HepG2 (cell line): ENCODE measurements around the gene PNPLA1. TPM values are rescaled to one million over a fixed set of nuclear protein-coding genes. Genes with fewer than 3 reads are reported as not detected.
A peak's percentile ranks its signal among the peaks of the same experiment; 100 is the strongest.

Source experiments
- ELF3 ChIP-seq: IDR thresholded peaks from 2 replicates; pipeline ENCODE4 v1.6.1; 2016; ENCODE audit warnings: missing genetic modification reagents, missing compliant biosample characterization
- FOXP1 ChIP-seq, 2 experiments: fragments of 450-650 bp in 1 of 2; IDR thresholded peaks; 2 replicates each; pipeline ENCODE4 v1.6.1; 2017 to 2018; ENCODE audit warnings: antibody characterized with exemption in 1 of 2
- HIVEP1 ChIP-seq: sonication (generic); formaldehyde crosslinking; IDR thresholded peaks from 2 replicates; pipeline ENCODE4 v1.4.0; 2020; ENCODE audit warnings: mild to moderate bottlenecking, missing genetic modification reagents
- HNF4A ChIP-seq: sonication (generic); formaldehyde crosslinking; IDR thresholded peaks from 2 replicates; pipeline ENCODE4 v1.4.0; 2020; ENCODE audit warnings: missing genetic modification reagents
- NFE2 ChIP-seq: sonication (generic); formaldehyde crosslinking; IDR thresholded peaks from 2 replicates; pipeline ENCODE4 v1.4.0; 2020; ENCODE audit warnings: missing genetic modification reagents
- NFE2L1 ChIP-seq: sonication (generic); formaldehyde crosslinking; IDR thresholded peaks from 2 replicates; pipeline ENCODE4 v1.4.0; 2020; ENCODE audit warnings: missing genetic modification reagents, mild to moderate bottlenecking, borderline replicate concordance
- POLR2AphosphoS2 ChIP-seq: IDR thresholded peaks from 2 replicates; pipeline ENCODE4 v1.6.1; 2011; ENCODE audit warnings: low read depth, low read length, improper control_type of control experiment
- TAF1 ChIP-seq: sonication (generic); formaldehyde crosslinking; IDR thresholded peaks from 2 replicates; pipeline ENCODE4 v1.4.0; 2020; ENCODE audit warnings: missing genetic modification reagents
- XRCC5 ChIP-seq: fragments of 200-400 bp; formaldehyde crosslinking; optimal IDR thresholded peaks from 2 replicates; pipeline ENCODE3; 2017; ENCODE audit warnings: mild to moderate bottlenecking, low read length
- ZKSCAN8 ChIP-seq: IDR thresholded peaks from 2 replicates; pipeline ENCODE4 v1.6.1; 2016; ENCODE audit warnings: borderline replicate concordance, missing genetic modification reagents, missing compliant biosample characterization
- ZNF10 ChIP-seq: sonication (generic); formaldehyde crosslinking; IDR thresholded peaks from 2 replicates; pipeline ENCODE4 v1.4.0; 2020; ENCODE audit warnings: mild to moderate bottlenecking, low read depth, missing genetic modification reagents, borderline replicate concordance
- ZNF251 ChIP-seq: sonication (generic); formaldehyde crosslinking; IDR thresholded peaks from 2 replicates; pipeline ENCODE4 v1.9.0; 2021; ENCODE audit warnings: mild to moderate bottlenecking, missing genetic modification reagents
- ZNF350 ChIP-seq: sonication (generic); formaldehyde crosslinking; IDR thresholded peaks from 2 replicates; pipeline ENCODE4 v1.4.0; 2020; ENCODE audit warnings: mild to moderate bottlenecking, low read depth, missing genetic modification reagents, borderline replicate concordance
- ZNF451 ChIP-seq: sonication (generic); formaldehyde crosslinking; IDR thresholded peaks from 2 replicates; pipeline ENCODE4 v1.5.0; 2020; ENCODE audit warnings: mild to moderate bottlenecking, missing genetic modification reagents
- ZNF644 ChIP-seq: IDR thresholded peaks from 2 replicates; pipeline ENCODE4 v1.6.1; 2016; ENCODE audit warnings: low read depth
- ZNF720 ChIP-seq: sonication (generic); formaldehyde crosslinking; IDR thresholded peaks from 2 replicates; pipeline ENCODE4 v1.4.0; 2020; ENCODE audit warnings: missing genetic modification reagents
- polyA plus RNA-seq, 8 experiments: library from polyadenylated mRNA; depleted of rRNA in 3 of 8; stranded (reverse) in 7 of 8; unstranded in 1 of 8; fragments of >200 nt; fragmentation: Illumina TruSeq in 4 of 8; extraction: Trizol in 4 of 8; gene quantifications; 2 replicates each; pipeline versions ENCODE4 v1.2.1 to v1.2.3, GENCODE V29; 2011 to 2016; ENCODE audit warnings: low read depth in 4 of 8, missing spikeins in 1 of 8, mixed read lengths in 1 of 8; ENCODE audit not compliant: insufficient read depth in 1 of 8
- total RNA-seq, 5 experiments: library from RNA; depleted of rRNA; stranded (reverse); fragments of >200 nt; fragmentation: Illumina TruSeq; extraction: Trizol; gene quantifications; 2 replicates each; pipeline ENCODE4 v1.2.3, GENCODE V29; 2016; ENCODE audit warnings: low read depth in 1 of 5
- TF ChIP-seq, protein P1 (sequence below): sonication (generic); formaldehyde crosslinking; IDR thresholded peaks from 2 replicates; pipeline ENCODE4 v1.5.0; 2020; ENCODE audit warnings: missing genetic modification reagents
- TF ChIP-seq, protein P2 (sequence below), 2 experiments: fragments of 450-650 bp in 1 of 2; sonication (generic) in 1 of 2; formaldehyde crosslinking; IDR thresholded peaks; 2 replicates each; pipeline versions ENCODE4 v1.5.0 to v1.8.0; 2020 to 2022; ENCODE audit warnings: mild to moderate bottlenecking in 1 of 2, missing genetic modification reagents in 1 of 2
- TF ChIP-seq, protein P3 (sequence below): sonication (generic); formaldehyde crosslinking; IDR thresholded peaks from 2 replicates; pipeline ENCODE4 v1.5.1; 2020; ENCODE audit warnings: mild to moderate bottlenecking, moderate library complexity, missing genetic modification reagents
- TF ChIP-seq, protein P4 (sequence below): sonication (generic); formaldehyde crosslinking; IDR thresholded peaks from 2 replicates; pipeline ENCODE4 v1.8.0; 2022; ENCODE audit warnings: missing genetic modification reagents, mild to moderate bottlenecking, moderate library complexity, borderline replicate concordance

PNPLA1 gene
- total and polyA plus RNA-seq, 2 of the 13 experiments (the other 11 are each of a cell fraction or from before 2014, with no cell fraction given), result not detected

DNA sequence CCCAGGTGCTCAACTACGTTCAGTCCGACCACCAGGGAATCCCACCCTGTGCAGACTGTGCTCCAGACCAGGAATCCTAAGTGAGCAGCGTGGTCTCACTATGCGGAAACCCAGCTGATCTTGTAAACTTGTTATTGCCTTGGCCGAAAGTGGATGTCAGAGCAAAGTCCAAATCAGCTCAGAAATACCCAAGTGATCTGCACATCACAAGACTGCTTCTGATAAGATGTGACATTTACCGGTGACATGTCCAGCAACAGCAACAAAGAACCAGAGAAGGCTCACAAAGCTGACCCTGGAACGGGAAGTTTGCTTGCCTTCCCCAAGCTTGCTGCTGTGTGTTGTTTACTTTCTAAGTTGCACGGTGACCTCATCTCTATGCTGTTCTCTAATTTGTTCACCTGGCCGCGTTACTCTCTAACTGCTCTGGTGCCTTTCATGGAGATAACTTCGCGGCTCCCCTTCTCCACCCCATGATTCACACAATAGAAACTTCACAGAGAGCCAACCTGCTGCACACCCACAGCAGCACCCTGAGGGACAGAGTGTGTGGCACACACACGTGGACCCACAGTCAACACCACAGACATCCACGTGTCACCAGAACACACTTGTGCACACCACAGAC is 65.1 kb downstream of the PNPLA1 start (continued):
- TF ChIP-seq ZKSCAN8 (CRISPR knock-in tag), result no peak
- TF ChIP-seq HNF4A, result peak; percentile 48
- TF ChIP-seq ZNF10 (CRISPR knock-in tag), result no peak
- no peak for TF ChIP-seq TAF1 (CRISPR knock-in tag)
- TF ChIP-seq, protein P1, sequence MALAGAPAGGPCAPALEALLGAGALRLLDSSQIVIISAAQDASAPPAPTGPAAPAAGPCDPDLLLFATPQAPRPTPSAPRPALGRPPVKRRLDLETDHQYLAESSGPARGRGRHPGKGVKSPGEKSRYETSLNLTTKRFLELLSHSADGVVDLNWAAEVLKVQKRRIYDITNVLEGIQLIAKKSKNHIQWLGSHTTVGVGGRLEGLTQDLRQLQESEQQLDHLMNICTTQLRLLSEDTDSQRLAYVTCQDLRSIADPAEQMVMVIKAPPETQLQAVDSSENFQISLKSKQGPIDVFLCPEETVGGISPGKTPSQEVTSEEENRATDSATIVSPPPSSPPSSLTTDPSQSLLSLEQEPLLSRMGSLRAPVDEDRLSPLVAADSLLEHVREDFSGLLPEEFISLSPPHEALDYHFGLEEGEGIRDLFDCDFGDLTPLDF (CRISPR knock-in tag), result no peak
- peak; percentile 54; the same call in 1 of the 2 replicates for TF ChIP-seq ZNF644
- TF ChIP-seq ZNF720 (CRISPR knock-in tag), result no peak
- peak; percentile 58 for TF ChIP-seq ELF3 (CRISPR knock-in tag)
- TF ChIP-seq NFE2L1 (CRISPR knock-in tag), result no peak
- TF ChIP-seq, protein P2, sequence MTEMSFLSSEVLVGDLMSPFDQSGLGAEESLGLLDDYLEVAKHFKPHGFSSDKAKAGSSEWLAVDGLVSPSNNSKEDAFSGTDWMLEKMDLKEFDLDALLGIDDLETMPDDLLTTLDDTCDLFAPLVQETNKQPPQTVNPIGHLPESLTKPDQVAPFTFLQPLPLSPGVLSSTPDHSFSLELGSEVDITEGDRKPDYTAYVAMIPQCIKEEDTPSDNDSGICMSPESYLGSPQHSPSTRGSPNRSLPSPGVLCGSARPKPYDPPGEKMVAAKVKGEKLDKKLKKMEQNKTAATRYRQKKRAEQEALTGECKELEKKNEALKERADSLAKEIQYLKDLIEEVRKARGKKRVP (CRISPR knock-in tag; IDR thresholded peaks at IDR 0.05), result peak in 1 of 2 experiments; percentile 37; a peak in 1 of 4 replicates
- TF ChIP-seq XRCC5, result peak; percentile 22
- TF ChIP-seq POLR2AphosphoS2, result no peak
- TF ChIP-seq ZNF350 (CRISPR knock-in tag), result no peak; the same call in 1 of the 2 replicates
- TF ChIP-seq HIVEP1, result no peak
- TF ChIP-seq, protein P3, sequence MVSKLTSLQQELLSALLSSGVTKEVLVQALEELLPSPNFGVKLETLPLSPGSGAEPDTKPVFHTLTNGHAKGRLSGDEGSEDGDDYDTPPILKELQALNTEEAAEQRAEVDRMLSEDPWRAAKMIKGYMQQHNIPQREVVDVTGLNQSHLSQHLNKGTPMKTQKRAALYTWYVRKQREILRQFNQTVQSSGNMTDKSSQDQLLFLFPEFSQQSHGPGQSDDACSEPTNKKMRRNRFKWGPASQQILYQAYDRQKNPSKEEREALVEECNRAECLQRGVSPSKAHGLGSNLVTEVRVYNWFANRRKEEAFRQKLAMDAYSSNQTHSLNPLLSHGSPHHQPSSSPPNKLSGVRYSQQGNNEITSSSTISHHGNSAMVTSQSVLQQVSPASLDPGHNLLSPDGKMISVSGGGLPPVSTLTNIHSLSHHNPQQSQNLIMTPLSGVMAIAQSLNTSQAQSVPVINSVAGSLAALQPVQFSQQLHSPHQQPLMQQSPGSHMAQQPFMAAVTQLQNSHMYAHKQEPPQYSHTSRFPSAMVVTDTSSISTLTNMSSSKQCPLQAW (CRISPR knock-in tag), result peak; percentile 54
- no peak for TF ChIP-seq ZNF251 (CRISPR knock-in tag)
- TF ChIP-seq FOXP1 (IDR thresholded peaks at IDR 0.05), result no peak
- peak; percentile 23 for TF ChIP-seq FOXP1 (CRISPR knock-in tag; IDR thresholded peaks at IDR 0.05)
- no peak for TF ChIP-seq NFE2 (CRISPR knock-in tag)
- TF ChIP-seq, protein P4, sequence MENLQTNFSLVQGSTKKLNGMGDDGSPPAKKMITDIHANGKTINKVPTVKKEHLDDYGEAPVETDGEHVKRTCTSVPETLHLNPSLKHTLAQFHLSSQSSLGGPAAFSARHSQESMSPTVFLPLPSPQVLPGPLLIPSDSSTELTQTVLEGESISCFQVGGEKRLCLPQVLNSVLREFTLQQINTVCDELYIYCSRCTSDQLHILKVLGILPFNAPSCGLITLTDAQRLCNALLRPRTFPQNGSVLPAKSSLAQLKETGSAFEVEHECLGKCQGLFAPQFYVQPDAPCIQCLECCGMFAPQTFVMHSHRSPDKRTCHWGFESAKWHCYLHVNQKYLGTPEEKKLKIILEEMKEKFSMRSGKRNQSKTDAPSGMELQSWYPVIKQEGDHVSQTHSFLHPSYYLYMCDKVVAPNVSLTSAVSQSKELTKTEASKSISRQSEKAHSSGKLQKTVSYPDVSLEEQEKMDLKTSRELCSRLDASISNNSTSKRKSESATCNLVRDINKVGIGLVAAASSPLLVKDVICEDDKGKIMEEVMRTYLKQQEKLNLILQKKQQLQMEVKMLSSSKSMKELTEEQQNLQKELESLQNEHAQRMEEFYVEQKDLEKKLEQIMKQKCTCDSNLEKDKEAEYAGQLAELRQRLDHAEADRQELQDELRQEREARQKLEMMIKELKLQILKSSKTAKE (CRISPR knock-in tag), result peak; percentile 36; the same call in 1 of the 2 replicates
- no peak for TF ChIP-seq ZNF451 (CRISPR knock-in tag)
